GM12892 (cell line): Measurements from ENCODE around the gene NFIB.

Experiments
- POLR2A ChIP-seq: IDR thresholded peaks from 2 replicates; pipeline ENCODE4 v1.6.1; 2011; ENCODE audit warnings: low read depth, low read length, control low read depth
- POLR2AphosphoS5 ChIP-seq: IDR thresholded peaks from 2 replicates; pipeline ENCODE4 v1.6.1; 2011; ENCODE audit warnings: low read depth, low read length, control low read depth
- TAF1 ChIP-seq: IDR thresholded peaks from 2 replicates; pipeline ENCODE4 v1.6.1; 2011; ENCODE audit warnings: low read depth, mild to moderate bottlenecking, control low read depth, low read length, borderline replicate concordance

- TF ChIP-seq POLR2A (no peak), POLR2AphosphoS5 (no peak), TAF1 (no peak)
Measured at GRCh38 chr9:14099737-14100136, 214.2 kb downstream of the NFIB start.
